ENCODE data around the gene PCF11.
"Not testable (repeated sequence)": the region's sequence is repeated elsewhere in the genome, so short reads cannot be mapped to it uniquely, and the experiment has no call there.

Gene PCF11

DNA sequence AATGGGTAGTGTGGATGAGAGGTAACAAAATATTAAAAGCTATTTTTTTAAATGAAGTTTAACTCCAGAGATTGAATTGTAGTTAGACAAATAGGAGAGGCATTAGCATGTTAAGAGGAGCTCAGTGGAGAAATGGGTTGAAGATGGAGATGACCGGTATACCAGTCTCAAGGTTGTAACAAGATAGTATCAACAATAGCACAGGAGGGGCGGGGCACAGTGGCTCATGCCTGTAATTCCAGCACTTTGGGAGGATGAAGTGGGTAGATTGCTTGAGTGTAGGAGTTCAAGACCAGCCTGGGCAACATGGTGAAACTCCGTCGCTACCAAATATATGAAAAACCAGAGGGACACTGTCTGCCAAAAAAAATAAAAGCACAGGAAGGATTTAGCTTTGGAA is 30.5 kb downstream of the PCF11 start:
- DNase-seq (no peak), ATAC-seq (replicated peaks) (no peak)
- no peak overlapping the region for H3K4me3 Mint-ChIP-seq
- H3K36me3 Mint-ChIP-seq (ENCODE audit: insufficient read depth) = peaks cover 88% of the 10 kb centered on the region
- H3K4me1 Mint-ChIP-seq (ENCODE audit: low read depth in 2 of 2) = peaks cover 9 to 23% of the 10 kb centered on the region in 2 donors
- no peaks in the 10 kb centered on the region for H3K9me3 Mint-ChIP-seq
- peak overlapping the region; percentile 75 to 94 for H3K27ac Mint-ChIP-seq
- no peaks in the 10 kb centered on the region for H3K27me3 Mint-ChIP-seq

DNA sequence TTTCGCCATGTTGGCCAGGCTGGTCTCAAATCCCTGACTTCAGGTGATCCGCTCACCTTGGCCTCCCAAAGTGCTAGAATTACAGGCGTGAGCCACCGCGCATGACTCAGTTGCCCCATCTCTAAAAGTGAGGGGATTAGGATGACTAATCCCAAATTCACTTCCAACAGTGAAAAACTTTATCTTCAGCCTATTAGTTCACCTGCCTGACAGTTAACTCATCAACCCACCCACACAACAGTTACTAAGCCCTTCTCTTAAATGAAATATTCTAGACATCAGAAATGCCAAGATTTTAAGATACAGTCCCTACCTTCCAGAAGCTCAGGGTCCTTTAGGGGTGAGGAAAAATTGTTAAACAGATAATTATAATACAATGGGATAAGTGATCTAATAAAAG is 34.6 kb downstream of the PCF11 start:
- H3K4me3 Mint-ChIP-seq = no peak overlapping the region
- peaks cover 71% of the 10 kb centered on the region for H3K36me3 Mint-ChIP-seq (ENCODE audit: insufficient read depth)
- ATAC-seq (replicated peaks) (no peak), DNase-seq (no peak)
- peaks cover 26 to 46% of the 10 kb centered on the region in 2 donors for H3K4me1 Mint-ChIP-seq (ENCODE audit: low read depth in 2 of 2)
- no peaks in the 10 kb centered on the region for H3K9me3 Mint-ChIP-seq
- H3K27me3 Mint-ChIP-seq = no peaks in the 10 kb centered on the region
- H3K27ac Mint-ChIP-seq = peak overlapping the region in 1 of 2 donors; percentile 66

DNA sequence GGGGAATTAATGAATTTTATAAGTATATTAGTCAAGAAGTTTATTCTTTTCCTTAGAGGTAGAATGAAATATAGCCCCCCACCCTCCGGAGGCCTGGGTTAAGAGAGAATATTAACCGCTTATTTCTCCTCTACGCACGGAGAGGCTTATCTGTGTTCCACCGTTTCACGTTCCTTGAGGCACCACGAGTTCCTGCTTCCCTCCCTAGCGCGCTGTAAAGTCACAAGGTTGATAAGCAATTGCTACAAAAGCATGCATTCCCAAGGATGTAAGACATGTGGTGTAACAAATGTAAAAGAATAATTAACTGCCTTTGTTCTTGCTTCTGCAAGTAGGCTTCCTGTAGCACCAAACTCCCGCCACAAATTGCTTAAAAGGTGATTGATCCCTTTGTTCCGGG is 35.1 kb downstream of the PCF11 start:
- DNase-seq = no peak
- ATAC-seq (replicated peaks) = no peak
- H3K9me3 Mint-ChIP-seq = no peaks in the 10 kb centered on the region
- no peaks in the 10 kb centered on the region for H3K27me3 Mint-ChIP-seq
- peak overlapping the region; percentile 99 for H3K27ac Mint-ChIP-seq
- peaks cover 29 to 51% of the 10 kb centered on the region in 2 donors for H3K4me1 Mint-ChIP-seq (ENCODE audit: low read depth in 2 of 2)
- H3K36me3 Mint-ChIP-seq (ENCODE audit: insufficient read depth) = peaks cover 66% of the 10 kb centered on the region
- H3K4me3 Mint-ChIP-seq = peak overlapping the region; percentile 96 to 99

DNA sequence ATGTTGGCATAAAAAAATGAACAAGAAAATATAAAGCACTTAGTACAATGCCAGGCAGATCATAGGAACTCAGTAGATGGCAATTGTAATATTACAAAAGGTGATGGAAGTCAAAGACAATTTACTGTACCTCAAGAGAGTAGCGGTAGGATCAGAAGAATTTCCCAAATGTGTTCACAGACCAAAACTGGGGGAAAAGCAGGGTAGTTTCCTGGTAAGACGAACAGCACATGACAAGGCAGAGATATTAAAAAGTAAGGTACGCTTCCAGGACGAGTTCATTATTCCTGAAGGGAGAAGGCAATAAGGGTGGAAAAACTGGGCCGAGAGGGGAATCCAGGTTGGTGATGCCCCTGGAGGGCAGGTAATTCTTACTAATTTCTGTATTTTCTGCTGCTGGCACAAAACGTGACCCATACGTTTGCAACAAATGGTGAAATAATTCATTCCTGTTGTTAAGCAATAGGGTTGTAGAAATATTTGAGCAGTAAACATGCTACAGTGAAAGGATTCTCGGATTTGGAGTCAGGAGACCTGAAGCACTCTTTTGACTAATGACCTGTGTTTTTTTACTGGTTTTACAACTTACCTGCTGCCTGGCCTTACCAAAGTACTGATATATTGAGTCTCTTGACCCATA is 35.8 kb downstream of the PCF11 start:
- no peaks in the 10 kb centered on the region for H3K9me3 Mint-ChIP-seq
- no peaks in the 10 kb centered on the region for H3K27me3 Mint-ChIP-seq
- DNase-seq (no peak), ATAC-seq (replicated peaks) (no peak)
- peaks cover 30 to 49% of the 10 kb centered on the region in 2 donors for H3K4me1 Mint-ChIP-seq (ENCODE audit: low read depth in 2 of 2)
- peak overlapping the region; percentile 96 to 99 for H3K4me3 Mint-ChIP-seq
- peak overlapping the region; percentile 99 for H3K27ac Mint-ChIP-seq
- peaks cover 59% of the 10 kb centered on the region for H3K36me3 Mint-ChIP-seq (ENCODE audit: insufficient read depth)

DNA sequence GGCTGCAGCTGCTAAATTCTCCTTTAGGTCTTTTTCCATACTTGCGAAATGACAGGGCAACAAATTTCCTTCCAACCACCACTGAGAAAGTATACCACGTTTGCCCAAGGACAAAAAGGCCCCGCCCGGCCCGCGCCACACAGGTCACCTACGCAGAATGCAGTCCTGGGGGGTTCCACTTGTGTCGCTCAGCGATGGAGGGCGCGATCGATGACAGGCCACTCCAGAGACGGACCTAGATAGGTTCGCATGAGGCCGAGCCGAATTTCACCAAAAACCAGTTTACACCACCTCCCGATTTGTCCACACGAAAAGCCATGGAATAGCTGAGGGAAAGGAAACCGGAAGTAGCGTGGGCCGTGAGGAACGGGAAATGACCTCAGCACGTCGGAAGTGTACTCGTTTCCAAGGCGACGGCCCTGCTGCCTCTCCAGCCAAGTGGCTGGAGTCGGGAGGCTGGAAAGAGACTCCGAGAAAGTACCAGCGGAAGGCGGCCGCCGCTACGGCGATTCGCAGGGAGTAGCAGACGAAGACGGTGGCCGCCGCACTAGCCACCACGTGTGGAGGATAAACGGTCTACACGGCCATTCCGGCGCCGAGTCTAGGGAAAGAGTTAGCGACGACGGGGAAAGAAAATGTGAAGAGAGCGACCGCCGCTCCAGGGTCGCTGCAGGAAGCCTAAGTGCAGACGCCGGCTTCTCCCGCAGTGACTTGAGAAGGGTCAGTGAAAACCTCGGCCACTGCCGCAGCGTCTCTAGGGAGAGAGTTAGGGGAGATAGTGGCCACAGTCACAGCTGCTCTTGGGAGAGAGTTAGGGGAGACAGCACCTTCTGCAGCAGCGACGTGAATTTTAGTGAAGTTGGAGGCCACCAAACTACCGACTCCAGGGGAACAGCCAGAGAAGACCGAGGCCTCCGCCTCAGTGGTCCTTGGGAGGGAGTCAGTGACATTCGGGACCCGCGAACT is 36.7 kb downstream of the PCF11 start, which contains the start of gene ANKRD42:
ANKRD42 (plus strand) TSS at position 398 of the 966 bp plus-strand sequence. CDS start 959 bp downstream, outside the sequence.
- ATAC-seq (replicated peaks) = peak; percentile 73
- Mint-ChIP-seq H3K27me3 (no peaks in the 10 kb centered on the region), H3K4me1 (ENCODE audit: low read depth in 2 of 2) (peaks cover 30 to 49% of the 10 kb centered on the region in 2 donors)

DNA sequence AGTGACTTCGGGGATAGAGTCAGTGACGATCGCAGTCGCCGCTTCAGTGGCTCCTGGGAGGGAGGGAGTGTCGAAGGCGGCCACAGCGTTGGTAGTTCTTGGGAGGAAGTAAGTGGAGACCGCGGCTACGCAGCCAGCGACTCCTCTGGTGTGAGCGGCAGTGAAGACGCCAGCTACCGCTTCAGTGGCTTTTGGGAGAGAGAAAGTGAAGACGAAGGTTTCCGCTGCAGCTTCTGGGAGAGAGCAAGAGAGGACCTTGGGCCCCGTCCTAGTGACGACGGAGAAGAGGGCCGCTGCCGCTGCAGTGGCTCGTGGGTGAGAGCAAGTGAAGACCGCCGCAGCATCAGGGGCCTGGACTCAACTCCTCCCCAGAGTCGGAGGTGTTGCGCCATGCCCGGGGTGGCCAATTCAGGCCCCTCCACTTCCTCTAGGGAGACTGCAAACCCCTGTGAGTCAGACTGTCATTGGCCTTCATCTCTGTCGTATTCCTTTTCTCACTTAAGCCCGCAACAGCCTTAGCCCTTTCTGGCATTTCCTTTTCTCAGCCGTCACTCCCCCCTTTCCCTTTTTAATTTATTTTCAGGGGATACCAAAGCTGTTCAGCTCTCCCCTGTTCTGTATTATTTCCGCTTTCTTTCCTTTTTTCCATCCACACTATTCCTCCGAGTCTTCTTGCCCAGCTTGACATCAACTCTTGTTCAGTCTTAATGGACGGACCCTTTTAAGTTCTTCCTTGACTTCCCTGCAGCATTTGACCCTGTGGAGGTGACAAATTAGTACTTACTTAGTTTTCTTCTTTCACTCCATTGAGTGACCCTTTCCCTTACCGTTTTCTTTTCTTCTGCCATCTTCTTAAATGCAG is 37.6 kb downstream of the PCF11 start:
- H3K9me3 Mint-ChIP-seq = no peaks in the 10 kb centered on the region
- peak overlapping the region; percentile 96 to 99 for H3K4me3 Mint-ChIP-seq
- H3K36me3 Mint-ChIP-seq (ENCODE audit: insufficient read depth) = peaks cover 45% of the 10 kb centered on the region
- H3K27ac Mint-ChIP-seq = peak overlapping the region; percentile 99
- ATAC-seq (replicated peaks) (peak; percentile 71), DNase-seq (peak; percentile 65 to 69 (median 69))
- H3K27me3 Mint-ChIP-seq = no peaks in the 10 kb centered on the region
- peaks cover 30 to 49% of the 10 kb centered on the region in 2 donors for H3K4me1 Mint-ChIP-seq (ENCODE audit: low read depth in 2 of 2)

More for the DNA sequence above, 36.7 kb downstream of the PCF11 start, which contains the start of gene ANKRD42:
- peak; percentile 80 to 86 (median 81) for DNase-seq
- H3K9me3 Mint-ChIP-seq = no peaks in the 10 kb centered on the region
- H3K4me3 Mint-ChIP-seq = peak within 1 kb of the TSS; percentile 96 to 99
- peaks cover 55% of the 10 kb centered on the region for H3K36me3 Mint-ChIP-seq (ENCODE audit: insufficient read depth)
- peak within 1 kb of the TSS; percentile 99 for H3K27ac Mint-ChIP-seq

DNA sequence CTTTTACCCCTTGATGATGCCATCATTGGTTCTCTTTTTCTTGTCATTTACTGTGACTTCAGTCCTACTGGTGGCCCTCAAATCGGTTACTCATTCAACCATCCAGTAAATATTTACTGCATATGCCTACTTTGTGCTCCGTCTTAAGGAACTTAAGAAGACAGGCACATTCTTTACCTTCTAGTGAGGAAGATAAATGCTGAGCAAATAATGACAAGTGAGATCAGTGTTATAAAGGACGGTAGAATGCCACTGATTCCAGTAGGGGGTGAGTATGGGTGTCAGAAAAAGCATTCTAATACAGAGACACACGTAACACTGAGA is 38.2 kb downstream of the PCF11 start:
- H3K27me3 Mint-ChIP-seq = no peaks in the 10 kb centered on the region
- no peak for ATAC-seq (replicated peaks)
- H3K36me3 Mint-ChIP-seq (ENCODE audit: insufficient read depth) = peaks cover 40% of the 10 kb centered on the region
- peaks cover 32 to 49% of the 10 kb centered on the region in 2 donors for H3K4me1 Mint-ChIP-seq (ENCODE audit: low read depth in 2 of 2)
- H3K9me3 Mint-ChIP-seq = no peaks in the 10 kb centered on the region
- no peak for DNase-seq
- H3K27ac Mint-ChIP-seq = peak overlapping the region; percentile 99
- peak overlapping the region; percentile 96 to 99 for H3K4me3 Mint-ChIP-seq

DNA sequence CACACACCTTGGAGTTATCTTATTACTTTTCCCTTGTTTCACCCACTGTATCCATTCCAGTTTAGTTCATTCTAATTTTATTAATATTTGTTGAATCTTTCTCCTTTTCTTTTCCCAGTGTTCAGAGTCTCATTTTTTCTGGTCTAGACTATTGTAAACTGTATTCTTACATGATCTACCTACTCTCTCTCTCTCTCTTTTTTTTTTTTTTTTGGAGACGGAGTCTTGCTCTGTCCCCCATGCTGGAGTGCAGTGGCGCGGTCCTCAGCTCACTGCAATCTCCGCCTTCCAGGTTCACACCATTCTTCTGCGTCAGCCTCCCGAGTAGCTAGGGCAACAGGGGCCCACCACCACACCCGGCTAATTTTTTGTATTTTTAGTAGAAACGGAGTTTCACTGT is 38.7 kb downstream of the PCF11 start:
- Mint-ChIP-seq H3K4me1 (ENCODE audit: low read depth in 2 of 2) (peaks cover 32 to 49% of the 10 kb centered on the region in 2 donors), H3K4me3 (peak overlapping the region; percentile 49 to 99), H3K9me3 (no peaks in the 10 kb centered on the region), H3K36me3 (ENCODE audit: insufficient read depth) (peaks cover 34% of the 10 kb centered on the region), H3K27ac (peak overlapping the region; percentile 65 to 99), H3K27me3 (no peaks in the 10 kb centered on the region)
- DNase-seq (no peak), ATAC-seq (replicated peaks) (no peak)

DNA sequence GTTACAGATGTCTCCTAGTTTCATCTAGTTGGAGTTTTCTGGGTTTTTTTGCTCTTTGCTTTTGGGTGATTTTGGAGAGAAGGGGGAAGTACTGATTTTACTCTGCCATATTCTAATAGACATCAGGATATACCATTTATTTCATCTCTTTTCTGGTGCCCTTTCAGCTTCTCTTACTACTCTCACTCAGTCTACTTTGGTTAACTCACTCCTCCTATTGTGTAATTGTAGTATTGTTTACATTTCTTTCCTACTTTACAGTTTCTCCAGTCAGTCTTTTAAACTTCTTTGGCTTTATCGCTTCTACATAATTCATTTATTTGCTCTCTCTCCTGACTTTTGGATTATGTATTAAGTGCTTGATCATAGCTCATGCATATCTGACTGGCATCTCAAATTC is 43.1 kb downstream of the PCF11 start:
- H3K9me3 Mint-ChIP-seq = no peaks in the 10 kb centered on the region
- no peaks in the 10 kb centered on the region for H3K27me3 Mint-ChIP-seq
- H3K4me3 Mint-ChIP-seq = no peak overlapping the region
- no peak overlapping the region for H3K27ac Mint-ChIP-seq
- H3K36me3 Mint-ChIP-seq (ENCODE audit: insufficient read depth) = peaks cover 8% of the 10 kb centered on the region
- ATAC-seq (replicated peaks) (no peak), DNase-seq (no peak)
- peaks cover 12 to 18% of the 10 kb centered on the region in 2 donors for H3K4me1 Mint-ChIP-seq (ENCODE audit: low read depth in 2 of 2)

DNA sequence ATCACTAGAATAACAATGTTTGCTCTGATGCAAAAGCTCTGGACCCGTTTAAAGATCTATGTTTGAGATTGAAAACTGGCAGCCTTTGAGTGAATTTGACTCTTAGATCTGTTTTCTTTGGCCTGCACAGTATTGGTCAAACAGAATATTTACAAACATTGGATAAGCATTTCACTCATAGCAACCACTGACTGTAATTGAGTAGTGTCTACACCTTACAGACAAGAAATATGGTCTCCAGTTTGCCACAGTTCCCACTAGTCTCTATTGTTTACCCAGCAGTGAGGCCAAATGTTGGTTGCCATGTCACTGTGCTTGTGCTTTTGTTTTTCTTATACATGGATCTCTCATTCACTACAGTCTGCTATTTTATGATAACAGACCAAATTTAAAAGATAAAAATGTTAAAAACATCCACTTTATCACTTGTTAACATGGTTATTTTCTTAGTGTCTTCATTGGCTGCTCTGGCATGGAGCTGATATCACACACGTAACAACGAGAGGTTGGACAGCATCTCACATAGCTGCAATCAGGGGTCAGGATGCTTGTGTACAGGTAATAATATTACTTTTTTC is 48.8 kb downstream of the PCF11 start:
- H3K4me1 Mint-ChIP-seq (ENCODE audit: low read depth in 2 of 2) = no peaks in the 10 kb centered on the region
- H3K36me3 Mint-ChIP-seq (ENCODE audit: insufficient read depth) = peaks cover 9% of the 10 kb centered on the region
- H3K4me3 Mint-ChIP-seq = no peak overlapping the region
- H3K27me3 Mint-ChIP-seq = no peaks in the 10 kb centered on the region
- DNase-seq (no peak), ATAC-seq (replicated peaks) (no peak)
- no peak overlapping the region for H3K27ac Mint-ChIP-seq
- H3K9me3 Mint-ChIP-seq = no peaks in the 10 kb centered on the region

DNA sequence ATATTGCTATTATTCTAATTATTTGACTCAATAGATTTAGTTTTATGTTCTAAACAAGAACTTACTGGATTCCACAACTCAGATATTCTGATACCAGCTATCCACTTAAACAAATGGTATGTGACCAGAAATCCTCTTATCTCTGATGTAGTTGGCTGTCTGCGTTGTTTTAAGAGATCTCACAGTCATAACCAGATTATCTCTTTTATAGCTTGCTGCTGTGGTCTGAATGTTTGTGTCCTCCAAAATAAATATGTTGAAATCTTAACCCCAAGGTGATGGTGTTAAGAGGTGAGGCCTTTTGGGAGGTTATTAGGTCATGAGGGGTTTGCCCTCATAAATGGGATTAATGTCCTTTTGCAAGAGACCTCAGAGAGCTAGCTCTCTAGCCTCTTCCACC is 49.3 kb downstream of the PCF11 start:
- no peak for DNase-seq
- H3K27ac Mint-ChIP-seq = no peak overlapping the region
- no peak overlapping the region for H3K4me3 Mint-ChIP-seq
- peaks cover 9% of the 10 kb centered on the region for H3K36me3 Mint-ChIP-seq (ENCODE audit: insufficient read depth)
- no peaks in the 10 kb centered on the region for H3K4me1 Mint-ChIP-seq (ENCODE audit: low read depth in 2 of 2)
- no peak for ATAC-seq (replicated peaks)
- H3K9me3 Mint-ChIP-seq = no peaks in the 10 kb centered on the region
- no peaks in the 10 kb centered on the region for H3K27me3 Mint-ChIP-seq

DNA sequence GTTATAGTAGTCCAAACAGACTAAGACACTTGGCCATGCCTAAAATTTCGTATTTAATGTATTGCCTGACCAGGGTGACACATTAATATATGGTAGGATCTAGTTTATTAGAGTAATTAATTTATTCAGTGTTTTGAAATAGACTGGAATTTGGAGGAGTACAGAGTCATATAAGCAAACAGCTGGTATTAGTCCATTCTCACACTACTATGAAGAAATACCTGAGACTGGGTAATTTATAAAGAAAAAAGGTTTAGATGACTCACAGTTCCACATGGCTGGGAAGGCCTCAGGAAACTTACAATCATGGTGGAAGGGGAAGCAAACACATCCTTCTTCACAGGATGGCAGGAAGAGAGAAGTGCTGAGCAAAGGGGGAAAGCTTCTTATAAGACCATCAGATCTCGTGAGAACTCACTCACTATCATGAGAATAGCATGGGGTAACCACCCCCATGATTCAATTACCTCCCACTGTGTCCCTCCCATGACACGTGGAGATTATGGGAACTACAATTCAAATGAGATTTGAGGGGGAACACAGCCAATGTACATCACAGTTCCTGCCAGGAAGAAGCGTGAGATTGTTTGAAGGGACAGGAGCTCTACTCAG is 49.9 kb downstream of the PCF11 start:
- H3K27ac Mint-ChIP-seq; H3K9me3 Mint-ChIP-seq; DNase-seq; ATAC-seq (replicated peaks); H3K27me3 Mint-ChIP-seq; H3K4me1 Mint-ChIP-seq (ENCODE audit: low read depth in 2 of 2); H3K4me3 Mint-ChIP-seq: not testable (repeated sequence)
- H3K36me3 Mint-ChIP-seq (ENCODE audit: insufficient read depth) = peaks cover 15% of the 10 kb centered on the region
